ENCODE results near the gene FREM2. TPM values are rescaled to one million over a fixed set of nuclear protein-coding genes. Genes with fewer than 3 reads are reported as not detected.

The FREM2 gene, protein sequence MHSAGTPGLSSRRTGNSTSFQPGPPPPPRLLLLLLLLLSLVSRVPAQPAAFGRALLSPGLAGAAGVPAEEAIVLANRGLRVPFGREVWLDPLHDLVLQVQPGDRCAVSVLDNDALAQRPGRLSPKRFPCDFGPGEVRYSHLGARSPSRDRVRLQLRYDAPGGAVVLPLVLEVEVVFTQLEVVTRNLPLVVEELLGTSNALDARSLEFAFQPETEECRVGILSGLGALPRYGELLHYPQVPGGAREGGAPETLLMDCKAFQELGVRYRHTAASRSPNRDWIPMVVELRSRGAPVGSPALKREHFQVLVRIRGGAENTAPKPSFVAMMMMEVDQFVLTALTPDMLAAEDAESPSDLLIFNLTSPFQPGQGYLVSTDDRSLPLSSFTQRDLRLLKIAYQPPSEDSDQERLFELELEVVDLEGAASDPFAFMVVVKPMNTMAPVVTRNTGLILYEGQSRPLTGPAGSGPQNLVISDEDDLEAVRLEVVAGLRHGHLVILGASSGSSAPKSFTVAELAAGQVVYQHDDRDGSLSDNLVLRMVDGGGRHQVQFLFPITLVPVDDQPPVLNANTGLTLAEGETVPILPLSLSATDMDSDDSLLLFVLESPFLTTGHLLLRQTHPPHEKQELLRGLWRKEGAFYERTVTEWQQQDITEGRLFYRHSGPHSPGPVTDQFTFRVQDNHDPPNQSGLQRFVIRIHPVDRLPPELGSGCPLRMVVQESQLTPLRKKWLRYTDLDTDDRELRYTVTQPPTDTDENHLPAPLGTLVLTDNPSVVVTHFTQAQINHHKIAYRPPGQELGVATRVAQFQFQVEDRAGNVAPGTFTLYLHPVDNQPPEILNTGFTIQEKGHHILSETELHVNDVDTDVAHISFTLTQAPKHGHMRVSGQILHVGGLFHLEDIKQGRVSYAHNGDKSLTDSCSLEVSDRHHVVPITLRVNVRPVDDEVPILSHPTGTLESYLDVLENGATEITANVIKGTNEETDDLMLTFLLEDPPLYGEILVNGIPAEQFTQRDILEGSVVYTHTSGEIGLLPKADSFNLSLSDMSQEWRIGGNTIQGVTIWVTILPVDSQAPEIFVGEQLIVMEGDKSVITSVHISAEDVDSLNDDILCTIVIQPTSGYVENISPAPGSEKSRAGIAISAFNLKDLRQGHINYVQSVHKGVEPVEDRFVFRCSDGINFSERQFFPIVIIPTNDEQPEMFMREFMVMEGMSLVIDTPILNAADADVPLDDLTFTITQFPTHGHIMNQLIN (N-terminal part only)
- polyA plus RNA-seq (2013, experiment 1 of 2) = under 0.01 TPM
- polyA plus RNA-seq (2013, experiment 2 of 2) = not detected

DNA sequence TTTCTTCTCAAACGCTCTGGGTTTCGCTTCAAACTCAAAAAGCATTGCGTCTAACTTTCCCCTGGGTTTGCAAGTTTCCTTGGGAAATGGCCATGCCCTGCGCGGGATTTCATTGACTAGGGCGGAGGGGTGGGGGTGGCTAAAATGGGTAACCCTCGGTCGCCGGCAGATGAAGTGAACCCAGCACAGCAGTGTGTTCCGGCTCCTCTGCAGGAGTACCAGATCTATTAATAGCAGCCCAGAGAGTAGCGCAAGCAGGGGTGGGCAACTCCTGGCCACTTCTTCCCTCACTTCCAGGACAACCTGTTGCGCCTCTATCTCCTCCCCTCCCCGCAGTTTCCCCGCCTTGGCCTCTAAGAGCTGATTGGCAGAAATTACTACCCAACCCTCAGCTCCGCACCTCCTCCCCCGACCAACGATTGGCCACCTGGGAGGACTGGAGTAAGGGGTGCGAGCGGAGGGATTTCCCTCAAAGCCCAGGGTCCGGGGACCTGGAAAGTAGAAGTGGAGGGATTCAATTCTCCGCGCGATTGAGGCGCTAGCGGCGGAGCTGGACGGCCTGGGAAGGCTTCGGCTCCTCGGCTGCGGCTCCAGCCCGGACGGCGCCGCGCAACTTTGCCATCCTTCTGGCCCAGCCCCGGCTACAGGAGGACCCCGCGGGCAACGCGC lies at the start of gene FREM2:
Gene FREM2 (plus strand): TSS at position 501 of the 669 bp plus-strand sequence. CDS start 268 bp downstream, outside the sequence.
- Histone ChIP-seq H3K36me3 (ENCODE audit: control insufficient read depth in 1 of 2, insufficient read depth in 2 of 2, low read depth in 1 of 2, low read length in 2 of 2) (no peaks in the 10 kb centered on the region), H3K27me3 (ENCODE audit: control insufficient read depth in 1 of 2, insufficient read depth in 1 of 2, low read length in 2 of 2) (peaks cover 41 to 62% of the 10 kb centered on the region in 2 experiments), H2AFZ (ENCODE audit: low read depth, low read length) (peak within 1 kb of the TSS; percentile 31), H3K27ac (ENCODE audit: low read length, poor library complexity, severe bottlenecking) (no peak within 1 kb of the TSS), H3K4me1 (ENCODE audit: control insufficient read depth, insufficient read depth, low read depth, low read length) (peaks cover 18% of the 10 kb centered on the region), H3K4ac (ENCODE audit: low read depth in 1 of 2, low read length in 2 of 2) (no peak within 1 kb of the TSS), H3K4me2 (ENCODE audit: low read length, poor library complexity, severe bottlenecking) (peak within 1 kb of the TSS; percentile 88), H4K8ac (ENCODE audit: low read length) (no peak within 1 kb of the TSS), H3K79me1 (replicated peaks; ENCODE audit: low read length, poor library complexity, severe bottlenecking) (no peaks in the 10 kb centered on the region), H3K14ac (ENCODE audit: low read length in 2 of 2) (no peak within 1 kb of the TSS), H2AK5ac (ENCODE audit: low read length, severe bottlenecking) (no peak within 1 kb of the TSS), H3K4me3 (ENCODE audit: insufficient read depth in 1 of 2, low read depth in 1 of 2, low read length in 2 of 2) (peak within 1 kb of the TSS; percentile 50 to 66), H2BK120ac (ENCODE audit: low read depth, low read length) (no peak within 1 kb of the TSS), H3K23ac (ENCODE audit: low read length in 2 of 2) (no peak within 1 kb of the TSS), H2BK15ac (ENCODE audit: low read depth, poor library complexity, severe bottlenecking) (no peak within 1 kb of the TSS), H4K91ac (ENCODE audit: low read length) (no peak within 1 kb of the TSS), H3K9ac (ENCODE audit: low read length) (no peak within 1 kb of the TSS), H2BK5ac (ENCODE audit: low read depth, low read length, poor library complexity, severe bottlenecking) (no peak within 1 kb of the TSS), H3K9me3 (ENCODE audit: control insufficient read depth, low read length) (no peaks in the 10 kb centered on the region), H3K18ac (ENCODE audit: low read depth in 1 of 2, low read length in 2 of 2) (no peak within 1 kb of the TSS), H2BK12ac (ENCODE audit: low read length in 2 of 2) (no peak within 1 kb of the TSS)
- DNase-seq = peak; percentile 47
- 1% methylated on average over 33 of the region's 40 CpGs for WGBS

DNA sequence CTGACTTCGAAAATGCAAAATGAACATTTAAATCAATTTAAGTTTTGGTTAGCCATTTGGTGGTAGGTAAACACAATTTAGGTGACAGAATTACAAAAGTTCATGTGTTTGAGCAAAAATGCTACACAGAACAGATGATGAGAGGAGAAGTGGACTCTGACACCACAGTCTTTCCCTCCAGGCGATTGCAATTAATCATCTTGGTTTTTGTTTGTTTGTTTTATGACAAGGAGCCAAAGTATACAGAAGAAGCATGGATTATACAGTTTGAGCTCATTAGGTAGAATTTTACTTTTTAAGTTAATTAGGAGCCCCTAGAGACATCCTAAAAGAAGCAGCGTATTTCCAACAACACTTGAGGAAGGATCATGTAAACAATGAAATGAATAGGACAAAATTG lies 49.3 kb upstream of the FREM2 start:
- Histone ChIP-seq H2BK120ac (ENCODE audit: low read depth, low read length) (no peak overlapping the region), H2AK5ac (ENCODE audit: low read length, severe bottlenecking) (no peak overlapping the region), H3K9ac (ENCODE audit: low read length) (no peak overlapping the region), H3K27ac (ENCODE audit: low read length, poor library complexity, severe bottlenecking) (no peak overlapping the region), H3K4me1 (ENCODE audit: control insufficient read depth, insufficient read depth, low read depth, low read length) (no peaks in the 10 kb centered on the region), H3K9me3 (ENCODE audit: control insufficient read depth, low read length) (no peaks in the 10 kb centered on the region), H2BK5ac (ENCODE audit: low read depth, low read length, poor library complexity, severe bottlenecking) (no peak overlapping the region), H3K23ac (ENCODE audit: low read length in 2 of 2) (no peak overlapping the region), H3K4ac (ENCODE audit: low read depth in 1 of 2, low read length in 2 of 2) (no peak overlapping the region), H3K4me3 (ENCODE audit: insufficient read depth in 1 of 2, low read depth in 1 of 2, low read length in 2 of 2) (no peak overlapping the region), H2BK12ac (ENCODE audit: low read length in 2 of 2) (no peak overlapping the region), H3K27me3 (ENCODE audit: control insufficient read depth in 1 of 2, insufficient read depth in 1 of 2, low read length in 2 of 2) (no peaks in the 10 kb centered on the region), H4K91ac (ENCODE audit: low read length) (no peak overlapping the region), H3K79me1 (replicated peaks; ENCODE audit: low read length, poor library complexity, severe bottlenecking) (no peaks in the 10 kb centered on the region), H4K8ac (ENCODE audit: low read length) (no peak overlapping the region), H2BK15ac (ENCODE audit: low read depth, poor library complexity, severe bottlenecking) (no peak overlapping the region), H2AFZ (ENCODE audit: low read depth, low read length) (no peak overlapping the region), H3K4me2 (ENCODE audit: low read length, poor library complexity, severe bottlenecking) (no peak overlapping the region), H3K18ac (ENCODE audit: low read depth in 1 of 2, low read length in 2 of 2) (no peak overlapping the region), H3K36me3 (ENCODE audit: control insufficient read depth in 1 of 2, insufficient read depth in 2 of 2, low read depth in 1 of 2, low read length in 2 of 2) (no peaks in the 10 kb centered on the region), H3K14ac (ENCODE audit: low read length in 2 of 2) (no peak overlapping the region)
- 75% methylated on average over 3 of the region's 3 CpGs for WGBS
- DNase-seq = no peak

DNA sequence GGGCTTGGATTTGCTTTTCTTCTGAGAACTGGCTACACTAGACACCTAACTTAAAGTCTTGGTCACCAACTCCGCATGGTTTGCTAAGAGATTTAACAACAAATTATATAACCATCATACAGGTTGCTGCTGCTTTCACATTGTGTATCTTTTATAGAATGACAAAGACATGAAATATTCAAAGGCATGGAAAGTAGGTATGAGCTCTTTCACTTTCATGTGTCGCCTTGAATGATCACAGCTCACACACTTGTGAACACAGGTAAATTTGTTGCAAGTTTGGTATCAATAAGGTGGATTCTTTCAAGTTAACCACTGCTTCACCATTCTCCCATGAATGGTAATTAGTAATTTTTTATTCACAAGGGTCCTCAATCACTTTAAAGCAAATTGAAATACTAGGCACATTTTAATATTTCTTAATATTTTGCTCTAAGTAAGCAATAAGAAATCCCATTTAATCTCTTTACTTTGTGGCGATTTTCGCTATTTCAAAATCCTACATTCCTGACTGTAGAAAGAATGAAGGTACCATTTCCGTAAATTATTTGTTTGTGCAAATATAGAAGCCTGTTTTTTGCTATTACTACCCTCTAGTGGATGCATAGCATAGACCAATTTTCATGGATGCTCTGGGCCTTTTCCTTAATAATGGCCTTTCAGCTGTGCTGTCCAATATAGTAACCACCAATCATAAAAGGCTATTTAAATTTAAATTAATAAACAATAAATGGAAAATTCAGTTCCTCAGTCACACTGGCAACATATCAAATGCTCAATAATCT lies 45.5 kb upstream of the FREM2 start:
- no peak overlapping the region for H3K4ac ChIP-seq (ENCODE audit: low read depth in 1 of 2, low read length in 2 of 2)
- no peak overlapping the region for H3K14ac ChIP-seq (ENCODE audit: low read length in 2 of 2)
- H2AK5ac ChIP-seq (ENCODE audit: low read length, severe bottlenecking) = no peak overlapping the region
- no peak overlapping the region for H2BK120ac ChIP-seq (ENCODE audit: low read depth, low read length)
- no peaks in the 10 kb centered on the region for H3K79me1 ChIP-seq (replicated peaks; ENCODE audit: low read length, poor library complexity, severe bottlenecking)
- H3K9me3 ChIP-seq (ENCODE audit: control insufficient read depth, low read length) = no peaks in the 10 kb centered on the region
- H2BK5ac ChIP-seq (ENCODE audit: low read depth, low read length, poor library complexity, severe bottlenecking) = no peak overlapping the region
- H3K27me3 ChIP-seq (ENCODE audit: control insufficient read depth in 1 of 2, insufficient read depth in 1 of 2, low read length in 2 of 2) = no peaks in the 10 kb centered on the region
- H3K4me3 ChIP-seq (ENCODE audit: insufficient read depth in 1 of 2, low read depth in 1 of 2, low read length in 2 of 2) = no peak overlapping the region
- no peak overlapping the region for H3K27ac ChIP-seq (ENCODE audit: low read length, poor library complexity, severe bottlenecking)
- WGBS = 100% methylated on average over 1 of the region's 5 CpGs
- DNase-seq = no peak
- no peak overlapping the region for H2BK12ac ChIP-seq (ENCODE audit: low read length in 2 of 2)
- no peak overlapping the region for H3K23ac ChIP-seq (ENCODE audit: low read length in 2 of 2)
- H3K9ac ChIP-seq (ENCODE audit: low read length) = no peak overlapping the region
- H3K36me3 ChIP-seq (ENCODE audit: control insufficient read depth in 1 of 2, insufficient read depth in 2 of 2, low read depth in 1 of 2, low read length in 2 of 2) = no peaks in the 10 kb centered on the region
- H4K91ac ChIP-seq (ENCODE audit: low read length) = no peak overlapping the region
- H3K4me2 ChIP-seq (ENCODE audit: low read length, poor library complexity, severe bottlenecking) = no peak overlapping the region
- H2BK15ac ChIP-seq (ENCODE audit: low read depth, poor library complexity, severe bottlenecking) = no peak overlapping the region
- no peaks in the 10 kb centered on the region for H3K4me1 ChIP-seq (ENCODE audit: control insufficient read depth, insufficient read depth, low read depth, low read length)
- H2AFZ ChIP-seq (ENCODE audit: low read depth, low read length) = no peak overlapping the region
- no peak overlapping the region for H4K8ac ChIP-seq (ENCODE audit: low read length)
- no peak overlapping the region for H3K18ac ChIP-seq (ENCODE audit: low read depth in 1 of 2, low read length in 2 of 2)
